ENCODE measurements around the gene NLRP3. TPM values are rescaled to one million over a fixed set of nuclear protein-coding genes. Genes with fewer than 3 reads are reported as not detected.
A peak's percentile ranks its signal among the peaks of the same experiment; 100 is the strongest.

Gene NLRP3
- total RNA-seq, 2 experiments from 2014 or later, result 7.8 to 8.5 TPM

DNA sequence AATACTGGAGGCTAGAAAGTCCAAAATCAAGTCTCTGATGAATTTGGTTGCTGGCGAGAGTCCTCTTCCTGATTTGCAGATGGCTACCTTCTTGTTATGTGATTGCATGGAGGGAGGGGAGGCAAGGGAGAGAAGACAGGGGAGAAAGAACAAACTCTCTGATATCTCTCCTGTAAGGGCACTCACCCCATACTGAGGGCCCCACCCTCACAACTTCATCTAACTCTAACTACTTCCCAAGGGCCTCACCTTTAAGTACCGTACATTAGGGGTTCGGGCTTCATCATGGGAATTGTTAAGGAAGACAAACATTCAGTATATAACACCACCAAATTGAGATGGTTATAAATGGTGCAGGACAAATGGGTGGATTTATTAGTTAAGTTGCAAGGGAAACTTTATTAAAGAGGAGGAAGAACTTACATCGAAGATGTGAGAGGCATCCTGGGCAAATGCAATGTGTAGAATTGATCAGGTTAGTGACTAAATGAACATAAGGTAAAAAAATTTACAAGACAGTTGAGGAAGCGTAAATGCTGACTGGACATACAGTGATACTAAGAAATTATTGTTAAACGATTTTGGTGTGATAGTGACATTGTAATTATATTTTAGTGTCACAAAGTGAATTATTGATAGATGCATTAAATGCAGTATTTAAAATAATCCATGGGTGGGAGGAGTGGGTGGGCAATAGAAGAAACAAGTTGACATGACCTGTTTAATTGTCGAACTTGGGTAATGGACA lies 31.4 kb downstream of the NLRP3 start:
- no peak overlapping the region for H3K27ac ChIP-seq (ENCODE audit: low read depth in 1 of 2, low read length in 2 of 2)
- H3K4me3 ChIP-seq (ENCODE audit: low read length), result no peak overlapping the region
- intact Hi-C loops (cut with DNase I, micrococcal nuclease), result no loop called here
- TF ChIP-seq, protein P1, sequence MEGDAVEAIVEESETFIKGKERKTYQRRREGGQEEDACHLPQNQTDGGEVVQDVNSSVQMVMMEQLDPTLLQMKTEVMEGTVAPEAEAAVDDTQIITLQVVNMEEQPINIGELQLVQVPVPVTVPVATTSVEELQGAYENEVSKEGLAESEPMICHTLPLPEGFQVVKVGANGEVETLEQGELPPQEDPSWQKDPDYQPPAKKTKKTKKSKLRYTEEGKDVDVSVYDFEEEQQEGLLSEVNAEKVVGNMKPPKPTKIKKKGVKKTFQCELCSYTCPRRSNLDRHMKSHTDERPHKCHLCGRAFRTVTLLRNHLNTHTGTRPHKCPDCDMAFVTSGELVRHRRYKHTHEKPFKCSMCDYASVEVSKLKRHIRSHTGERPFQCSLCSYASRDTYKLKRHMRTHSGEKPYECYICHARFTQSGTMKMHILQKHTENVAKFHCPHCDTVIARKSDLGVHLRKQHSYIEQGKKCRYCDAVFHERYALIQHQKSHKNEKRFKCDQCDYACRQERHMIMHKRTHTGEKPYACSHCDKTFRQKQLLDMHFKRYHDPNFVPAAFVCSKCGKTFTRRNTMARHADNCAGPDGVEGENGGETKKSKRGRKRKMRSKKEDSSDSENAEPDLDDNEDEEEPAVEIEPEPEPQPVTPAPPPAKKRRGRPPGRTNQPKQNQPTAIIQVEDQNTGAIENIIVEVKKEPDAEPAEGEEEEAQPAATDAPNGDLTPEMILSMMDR (IDR thresholded peaks at IDR 0.05), result no peak
- H3K27me3 ChIP-seq (ENCODE audit: control insufficient read depth in 1 of 2, insufficient read depth in 2 of 2, low read length in 2 of 2), result no peaks in the 10 kb centered on the region
- peaks cover 7% of the 10 kb centered on the region for H3K4me1 Mint-ChIP-seq (ENCODE audit: low read depth)
- ATAC-seq (ENCODE audit: poor library complexity) (no peak), DNase-seq (no peak)
- H3K27me3 Mint-ChIP-seq, result no peaks in the 10 kb centered on the region
- peaks cover 45% of the 10 kb centered on the region for H3K36me3 ChIP-seq (ENCODE audit: insufficient read depth, low read length)
- no peak overlapping the region for H3K4me3 Mint-ChIP-seq
- H3K27ac Mint-ChIP-seq, result no peak overlapping the region
- no peaks in the 10 kb centered on the region for H3K9me3 Mint-ChIP-seq
- H3K36me3 Mint-ChIP-seq (ENCODE audit: low read depth), result peaks cover 65% of the 10 kb centered on the region
- CTCF ChIA-PET, result no interaction called here
- H3K9me3 ChIP-seq (ENCODE audit: control insufficient read depth in 1 of 2, insufficient read depth in 1 of 2, low read length in 2 of 2), result no peaks in the 10 kb centered on the region
- POLR2A ChIA-PET, result interaction anchor here (0.8 kb wide), 1 partner anchor 32 kb away, joined by 3 read pairs; the partner anchor contains the start of gene NLRP3
- H3K4me1 ChIP-seq (ENCODE audit: insufficient read depth, low read length), result no peaks in the 10 kb centered on the region

DNA sequence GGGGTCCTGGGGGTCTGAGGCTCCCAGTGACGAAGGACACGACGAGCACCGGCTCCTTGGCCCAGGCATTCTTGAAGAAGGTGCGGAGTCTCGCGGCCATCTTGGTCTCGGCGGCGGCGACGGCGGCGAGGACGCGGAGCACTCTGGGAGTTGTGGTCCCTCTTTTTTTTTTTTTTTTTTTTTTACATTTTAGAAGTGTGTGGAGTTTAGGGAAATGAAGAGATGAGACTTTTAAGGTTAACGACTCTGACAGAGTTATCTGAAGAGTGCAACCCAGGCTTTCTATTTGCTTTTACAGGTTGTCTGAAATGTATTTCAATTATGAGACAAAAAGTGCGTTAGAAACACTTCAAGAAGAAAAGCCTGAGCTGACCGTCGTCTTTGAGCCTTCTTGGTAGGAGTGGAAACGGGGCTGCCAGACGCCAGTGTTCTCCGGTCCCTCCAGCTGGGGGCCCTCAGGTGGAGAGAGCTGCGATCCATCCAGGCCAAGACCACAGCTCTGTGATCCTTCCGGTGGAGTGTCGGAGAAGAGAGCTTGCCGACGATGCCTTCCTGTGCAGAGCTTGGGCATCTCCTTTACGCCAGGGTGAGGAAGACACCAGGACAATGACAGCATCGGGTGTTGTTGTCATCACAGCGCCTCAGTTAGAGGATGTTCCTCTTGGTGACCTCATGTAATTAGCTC lies 32.3 kb downstream of the NLRP3 start:
- Histone ChIP-seq H3K36me3 (ENCODE audit: insufficient read depth, low read length) (peaks cover 45% of the 10 kb centered on the region), H3K9me3 (ENCODE audit: control insufficient read depth in 1 of 2, insufficient read depth in 1 of 2, low read length in 2 of 2) (no peaks in the 10 kb centered on the region), H3K4me3 (ENCODE audit: low read length) (peak overlapping the region; percentile 26), H3K27me3 (ENCODE audit: control insufficient read depth in 1 of 2, insufficient read depth in 2 of 2, low read length in 2 of 2) (no peaks in the 10 kb centered on the region), H3K4me1 (ENCODE audit: insufficient read depth, low read length) (no peaks in the 10 kb centered on the region), H3K27ac (ENCODE audit: low read depth in 1 of 2, low read length in 2 of 2) (no peak overlapping the region)
- TF ChIP-seq, protein P1 (IDR thresholded peaks at IDR 0.05), result no peak
- DNase-seq (peak in 11 of 14 experiments; percentile 10 to 62 (median 26)), ATAC-seq (ENCODE audit: poor library complexity) (no peak)
- Mint-ChIP-seq H3K4me3 (no peak overlapping the region), H3K4me1 (ENCODE audit: low read depth) (peaks cover 7% of the 10 kb centered on the region), H3K27me3 (no peaks in the 10 kb centered on the region), H3K36me3 (ENCODE audit: low read depth) (peaks cover 62% of the 10 kb centered on the region), H3K9me3 (no peaks in the 10 kb centered on the region), H3K27ac (no peak overlapping the region)
- CTCF ChIA-PET, result no interaction called here
- POLR2A ChIA-PET, result interaction anchor here (0.8 kb wide), 2 partner anchors 32 to 58 kb away, joined by 3 read pairs; partner anchors contain the start of gene NLRP3
- intact Hi-C loops (cut with DNase I, micrococcal nuclease), result no loop called here

DNA sequence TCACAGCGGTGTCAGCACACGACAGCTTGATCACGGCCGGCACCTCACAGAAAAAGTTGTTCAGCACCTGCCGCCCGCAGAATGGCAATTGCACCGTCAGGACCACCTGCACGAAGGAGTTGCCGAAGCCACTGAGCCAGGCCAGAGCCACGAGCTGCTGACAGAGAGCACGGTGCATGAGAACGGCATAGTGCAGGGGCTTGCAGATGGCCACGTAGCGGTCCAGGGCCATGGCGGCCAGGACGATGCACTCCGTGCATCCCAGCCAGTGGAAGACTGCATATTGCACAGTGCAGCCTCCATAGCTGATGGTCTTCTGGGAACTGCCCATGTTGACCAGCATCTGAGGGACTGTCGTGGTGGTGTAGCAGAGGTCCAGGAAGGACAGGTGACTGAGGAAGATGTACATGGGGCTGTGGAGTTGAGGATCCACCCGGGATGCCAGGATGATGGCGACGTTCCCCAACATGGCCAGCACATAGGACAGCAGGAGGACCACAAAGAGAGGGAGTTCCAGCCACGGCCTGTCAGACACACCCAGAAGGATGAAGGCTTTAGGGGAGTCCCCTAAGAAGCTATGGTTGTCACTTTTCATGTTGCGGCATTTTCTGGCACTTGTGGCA lies 35.5 kb downstream of the NLRP3 start:
- Histone ChIP-seq H3K9me3 (ENCODE audit: control insufficient read depth in 1 of 2, insufficient read depth in 1 of 2, low read length in 2 of 2) (no peaks in the 10 kb centered on the region), H3K27me3 (ENCODE audit: control insufficient read depth in 1 of 2, insufficient read depth in 2 of 2, low read length in 2 of 2) (no peaks in the 10 kb centered on the region), H3K27ac (ENCODE audit: low read depth in 1 of 2, low read length in 2 of 2) (no peak overlapping the region), H3K4me1 (ENCODE audit: insufficient read depth, low read length) (no peaks in the 10 kb centered on the region), H3K36me3 (ENCODE audit: insufficient read depth, low read length) (peaks cover 14% of the 10 kb centered on the region), H3K4me3 (ENCODE audit: low read length) (no peak overlapping the region)
- H3K9me3 Mint-ChIP-seq, result no peaks in the 10 kb centered on the region
- TF ChIP-seq, protein P1 (IDR thresholded peaks at IDR 0.05), result no peak
- no peaks in the 10 kb centered on the region for H3K27me3 Mint-ChIP-seq
- H3K27ac Mint-ChIP-seq, result no peak overlapping the region
- H3K36me3 Mint-ChIP-seq (ENCODE audit: low read depth), result peaks cover 30% of the 10 kb centered on the region
- ATAC-seq (ENCODE audit: poor library complexity) (no peak), DNase-seq (no peak)
- CTCF ChIA-PET, result no interaction called here
- intact Hi-C loops (cut with DNase I, micrococcal nuclease), result no loop called here
- POLR2A ChIA-PET, result no interaction called here
- peaks cover 7% of the 10 kb centered on the region for H3K4me1 Mint-ChIP-seq (ENCODE audit: low read depth)
- no peak overlapping the region for H3K4me3 Mint-ChIP-seq

All from CD4-positive, alpha-beta T cell (primary cell).